ENCODE measurements around the gene B3GALT4. TPM values are rescaled to one million over a fixed set of nuclear protein-coding genes. Genes with fewer than 3 reads are reported as not detected.

Gene B3GALT4
- total RNA-seq, 1 experiment from 2014 or later: 18.2 TPM

- H3K4me3 Mint-ChIP-seq (ENCODE audit: low read depth, unreplicated experiment): no peak overlapping the region
- no peaks in the 10 kb centered on the region for H3K4me1 Mint-ChIP-seq (ENCODE audit: low read depth, unreplicated experiment)
- DNase-seq: no peak
- no peaks in the 10 kb centered on the region for H3K9me3 Mint-ChIP-seq (ENCODE audit: low read depth, unreplicated experiment)
- BruUV-seq (replicated peaks): no TSS peak
- H3K27me3 Mint-ChIP-seq (ENCODE audit: unreplicated experiment): peaks cover 87% of the 10 kb centered on the region
- CTCF ChIA-PET: interaction anchor here (0.6 to 2.2 kb wide), 3 partner anchors 11 to 84 kb away, joined by 3 to 7 read pairs (median 4); no protein-coding TSS in a partner anchor
- intact Hi-C loops (cut with micrococcal nuclease; ENCODE audit: unreplicated experiment): no loop called here
- H3K36me3 Mint-ChIP-seq (ENCODE audit: insufficient read depth, unreplicated experiment): no peaks in the 10 kb centered on the region
- TF ChIP-seq CTCF (IDR thresholded peaks at IDR 0.05; ENCODE audit: unreplicated experiment): no peak
- H3K27ac Mint-ChIP-seq (ENCODE audit: unreplicated experiment): no peak overlapping the region
Measured at GRCh38 chr6:33237741-33238140, 39.2 kb upstream of the B3GALT4 start.

- peaks cover 73% of the 10 kb centered on the region for H3K27me3 Mint-ChIP-seq (ENCODE audit: unreplicated experiment)
- H3K27ac Mint-ChIP-seq (ENCODE audit: unreplicated experiment): no peak overlapping the region
- CTCF ChIA-PET: interaction anchor here (0.6 kb wide), 1 partner anchor 67 kb away, joined by 13 read pairs; no protein-coding TSS in a partner anchor
- no peak overlapping the region for H3K4me3 Mint-ChIP-seq (ENCODE audit: low read depth, unreplicated experiment)
- no TSS peak for BruUV-seq (replicated peaks)
- no peak for DNase-seq
- no peaks in the 10 kb centered on the region for H3K36me3 Mint-ChIP-seq (ENCODE audit: insufficient read depth, unreplicated experiment)
- no peaks in the 10 kb centered on the region for H3K4me1 Mint-ChIP-seq (ENCODE audit: low read depth, unreplicated experiment)
- no peaks in the 10 kb centered on the region for H3K9me3 Mint-ChIP-seq (ENCODE audit: low read depth, unreplicated experiment)
- intact Hi-C loops (cut with micrococcal nuclease; ENCODE audit: unreplicated experiment): no loop called here
- no peak for TF ChIP-seq CTCF (IDR thresholded peaks at IDR 0.05; ENCODE audit: unreplicated experiment)
Measured at GRCh38 chr6:33241968-33242367, 35.0 kb upstream of the B3GALT4 start.

- no peaks in the 10 kb centered on the region for H3K9me3 Mint-ChIP-seq (ENCODE audit: low read depth, unreplicated experiment)
- no peaks in the 10 kb centered on the region for H3K36me3 Mint-ChIP-seq (ENCODE audit: insufficient read depth, unreplicated experiment)
- no TSS peak for BruUV-seq (replicated peaks)
- intact Hi-C loops (cut with micrococcal nuclease; ENCODE audit: unreplicated experiment): no loop called here
- peaks cover 61% of the 10 kb centered on the region for H3K27me3 Mint-ChIP-seq (ENCODE audit: unreplicated experiment)
- CTCF ChIA-PET: no interaction called here
- H3K4me3 Mint-ChIP-seq (ENCODE audit: low read depth, unreplicated experiment): no peak overlapping the region
- no peak for TF ChIP-seq CTCF (IDR thresholded peaks at IDR 0.05; ENCODE audit: unreplicated experiment)
- no peak for DNase-seq
- H3K27ac Mint-ChIP-seq (ENCODE audit: unreplicated experiment): no peak overlapping the region
- peaks cover 8% of the 10 kb centered on the region for H3K4me1 Mint-ChIP-seq (ENCODE audit: low read depth, unreplicated experiment)
Measured at GRCh38 chr6:33243476-33243875, 33.4 kb upstream of the B3GALT4 start.

- H3K27me3 Mint-ChIP-seq (ENCODE audit: unreplicated experiment): peaks cover 20% of the 10 kb centered on the region
- peak overlapping the region; percentile 66 for H3K4me3 Mint-ChIP-seq (ENCODE audit: low read depth, unreplicated experiment)
- BruUV-seq (replicated peaks): no TSS peak
- no peaks in the 10 kb centered on the region for H3K9me3 Mint-ChIP-seq (ENCODE audit: low read depth, unreplicated experiment)
- H3K27ac Mint-ChIP-seq (ENCODE audit: unreplicated experiment): no peak overlapping the region
- peaks cover 42% of the 10 kb centered on the region for H3K36me3 Mint-ChIP-seq (ENCODE audit: insufficient read depth, unreplicated experiment)
- intact Hi-C loops (cut with micrococcal nuclease; ENCODE audit: unreplicated experiment): loop anchor here (1.0 to 5.0 kb wide), 4 partner anchors 41 to 236 kb away; partner anchors contain the start of gene RING1
- TF ChIP-seq CTCF (IDR thresholded peaks at IDR 0.05; ENCODE audit: unreplicated experiment): peak; percentile 97
- CTCF ChIA-PET: interaction anchor here (0.6 to 2.7 kb wide), 32 partner anchors 9 to 1045 kb away, joined by 3 to 13 read pairs (median 4); partner anchors contain the start of genes RING1, RPS18 and VPS52
- DNase-seq: peak; percentile 94
- H3K4me1 Mint-ChIP-seq (ENCODE audit: low read depth, unreplicated experiment): peaks cover 26% of the 10 kb centered on the region
Measured at GRCh38 chr6:33247977-33248642, 28.8 kb upstream of the B3GALT4 start.

Data from Calu3 (cell line).